HFFc6 (cell line): ENCODE results near the gene CCDC180. TPM values are rescaled to one million over a fixed set of nuclear protein-coding genes. Genes with fewer than 3 reads are reported as not detected.
"Not testable (repeated sequence)": the region's sequence is repeated elsewhere in the genome, so short reads cannot be mapped to it uniquely, and the experiment has no call there.

Experiments
- DNase-seq: peaks from one replicate; pipeline ENCODE4 v3.0.0-alpha.2; 2018
- H3K27ac Mint-ChIP-seq: 2 replicates; pipeline ENCODE4 v1.8.0; 2020; ENCODE audit warnings: mild to moderate bottlenecking, mixed read lengths
- H3K27me3 Mint-ChIP-seq: 2 replicates; pipeline ENCODE4 v1.8.0; 2021; ENCODE audit warnings: mild to moderate bottlenecking, moderate library complexity, mixed read lengths; ENCODE audit not compliant: insufficient read depth
- H3K36me3 Mint-ChIP-seq: 2 replicates; pipeline ENCODE4 v1.8.0; 2021; ENCODE audit warnings: low read depth, mixed read lengths
- H3K4me1 Mint-ChIP-seq: 2 replicates; pipeline ENCODE4 v1.8.0; 2020; ENCODE audit warnings: low read depth, mixed read lengths
- H3K4me3 Mint-ChIP-seq: 2 replicates; pipeline ENCODE4 v1.8.0; 2020; ENCODE audit warnings: mild to moderate bottlenecking, moderate library complexity, mixed read lengths
- H3K9me3 Mint-ChIP-seq: 2 replicates; pipeline ENCODE4 v1.8.0; 2020; ENCODE audit warnings: mild to moderate bottlenecking, mixed read lengths
- total RNA-seq, 6 experiments: library from RNA; stranded (reverse); fragmentation: NEBNext Ultra II Directional; extraction: Animal tissue kit (Norgen Biotek cat#: 25700); gene quantifications; 2 replicates in 1 of 6; 3 replicates in 5 of 6; pipeline ENCODE4 v1.2.3, GENCODE V29; 2021
- TF ChIP-seq, protein P1 (sequence below): fragments of 200-600 bp; sonication (generic); IDR thresholded peaks from 2 replicates; pipeline ENCODE4 v1.5.0; 2021; ENCODE audit warnings: antibody characterized with exemption, mild to moderate bottlenecking

The CCDC180 gene
- total RNA-seq, 6 experiments from 2014 or later, result 0.71 to 1.8 (median 1.2) TPM

DNA sequence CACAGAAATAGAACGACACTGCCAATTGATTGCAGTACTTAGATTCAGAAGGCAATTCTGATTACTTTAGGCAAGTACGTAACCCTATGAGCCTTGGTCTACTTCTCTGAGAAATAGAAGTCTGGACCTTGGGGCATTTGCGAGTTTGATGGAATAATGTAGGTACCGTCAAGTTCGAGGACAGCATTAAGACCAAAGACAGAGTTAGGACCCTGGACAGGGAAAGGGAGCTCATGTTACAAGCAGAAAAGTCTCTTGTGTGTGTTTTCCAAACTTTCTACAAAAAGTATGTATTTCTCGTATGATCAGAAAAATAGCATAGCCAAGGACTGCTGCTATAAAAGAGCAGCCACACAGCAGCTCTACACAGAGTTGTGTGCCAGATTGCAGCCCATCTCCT is 20.1 kb downstream of the CCDC180 start:
- Mint-ChIP-seq H3K4me1 (no peaks in the 10 kb centered on the region), H3K9me3 (peaks cover 3% of the 10 kb centered on the region; the same call in 1 of the 2 replicates), H3K27ac (no peak overlapping the region), H3K4me3 (no peak overlapping the region), H3K27me3 (no peaks in the 10 kb centered on the region; the same call in 1 of the 2 replicates), H3K36me3 (peaks cover 4% of the 10 kb centered on the region; the same call in 1 of the 2 replicates)
- no peak for DNase-seq
- TF ChIP-seq, protein P1, sequence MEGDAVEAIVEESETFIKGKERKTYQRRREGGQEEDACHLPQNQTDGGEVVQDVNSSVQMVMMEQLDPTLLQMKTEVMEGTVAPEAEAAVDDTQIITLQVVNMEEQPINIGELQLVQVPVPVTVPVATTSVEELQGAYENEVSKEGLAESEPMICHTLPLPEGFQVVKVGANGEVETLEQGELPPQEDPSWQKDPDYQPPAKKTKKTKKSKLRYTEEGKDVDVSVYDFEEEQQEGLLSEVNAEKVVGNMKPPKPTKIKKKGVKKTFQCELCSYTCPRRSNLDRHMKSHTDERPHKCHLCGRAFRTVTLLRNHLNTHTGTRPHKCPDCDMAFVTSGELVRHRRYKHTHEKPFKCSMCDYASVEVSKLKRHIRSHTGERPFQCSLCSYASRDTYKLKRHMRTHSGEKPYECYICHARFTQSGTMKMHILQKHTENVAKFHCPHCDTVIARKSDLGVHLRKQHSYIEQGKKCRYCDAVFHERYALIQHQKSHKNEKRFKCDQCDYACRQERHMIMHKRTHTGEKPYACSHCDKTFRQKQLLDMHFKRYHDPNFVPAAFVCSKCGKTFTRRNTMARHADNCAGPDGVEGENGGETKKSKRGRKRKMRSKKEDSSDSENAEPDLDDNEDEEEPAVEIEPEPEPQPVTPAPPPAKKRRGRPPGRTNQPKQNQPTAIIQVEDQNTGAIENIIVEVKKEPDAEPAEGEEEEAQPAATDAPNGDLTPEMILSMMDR, result no peak

DNA sequence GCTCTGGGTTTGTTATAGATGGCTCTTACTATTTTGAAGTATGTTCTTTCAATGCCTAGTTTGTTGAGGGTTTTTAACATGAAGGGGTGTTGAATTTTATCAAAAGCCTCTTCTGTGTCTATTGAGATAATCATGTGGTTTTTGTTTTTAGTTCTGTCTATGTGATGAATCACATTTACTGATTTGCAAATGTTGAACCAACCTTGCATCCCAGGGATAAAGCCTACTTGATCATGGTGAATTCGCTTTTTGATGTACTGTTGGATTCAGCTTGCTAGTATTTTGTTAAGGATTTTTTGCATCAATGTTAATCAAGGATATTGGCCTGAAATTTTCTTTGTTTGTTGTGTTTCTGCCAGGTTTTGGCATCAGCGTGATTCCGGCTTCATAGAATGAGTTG is 25.5 kb downstream of the CCDC180 start:
- Mint-ChIP-seq H3K9me3 (peaks cover 9% of the 10 kb centered on the region), H3K36me3 (no peaks in the 10 kb centered on the region), H3K4me1 (no peaks in the 10 kb centered on the region), H3K4me3 (no peak overlapping the region), H3K27ac (no peak overlapping the region), H3K27me3 (peaks cover 3% of the 10 kb centered on the region; the same call in 1 of the 2 replicates)
- TF ChIP-seq, protein P1, result no peak
- no peak for DNase-seq

DNA sequence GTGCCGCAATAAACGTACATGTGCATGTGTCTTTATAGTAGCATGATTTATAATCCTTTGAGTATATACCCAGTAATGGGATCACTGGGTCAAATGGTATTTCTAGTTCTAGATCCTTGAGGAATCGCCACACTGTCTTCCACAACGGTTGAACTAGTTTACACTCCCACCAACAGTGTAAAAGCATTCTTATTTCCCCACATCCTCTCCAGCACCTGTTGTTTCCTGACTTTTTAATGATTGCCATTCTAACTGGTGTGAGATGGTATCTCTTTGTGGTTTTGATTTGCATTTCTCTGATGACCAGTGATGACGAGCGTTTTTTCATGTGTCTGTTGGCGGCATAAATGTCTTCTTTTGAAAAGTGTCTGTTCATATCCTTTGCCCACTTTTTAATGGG is 28.2 kb downstream of the CCDC180 start:
- not testable (repeated sequence) for DNase-seq, H3K4me1 Mint-ChIP-seq, H3K9me3 Mint-ChIP-seq, H3K27ac Mint-ChIP-seq, H3K4me3 Mint-ChIP-seq, H3K27me3 Mint-ChIP-seq, H3K36me3 Mint-ChIP-seq

DNA sequence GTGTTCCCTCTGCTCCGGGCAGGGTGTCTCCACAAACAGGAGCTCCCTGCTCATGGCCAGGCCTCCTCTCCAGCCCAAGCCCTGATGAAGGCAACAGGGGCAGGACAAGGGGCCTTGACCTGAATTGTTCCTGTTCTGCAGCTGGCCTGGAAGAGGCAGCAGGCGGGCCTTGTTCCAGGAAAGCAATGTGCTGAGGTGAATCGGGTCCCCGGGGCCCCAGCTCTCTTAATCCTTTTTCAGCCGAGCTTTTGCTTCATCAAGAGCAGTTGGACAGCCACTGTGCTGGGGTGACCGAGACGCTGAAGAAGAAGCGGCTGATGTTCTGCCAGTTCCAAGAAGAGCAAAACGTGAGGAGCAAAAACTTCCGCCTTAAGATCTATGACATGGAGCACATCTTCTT is 41.4 kb downstream of the CCDC180 start:
- TF ChIP-seq, protein P1, result no peak
- H3K27ac Mint-ChIP-seq, result no peak overlapping the region
- DNase-seq, result no peak
- peaks cover 4% of the 10 kb centered on the region for H3K27me3 Mint-ChIP-seq
- H3K9me3 Mint-ChIP-seq, result no peaks in the 10 kb centered on the region; the same call in 1 of the 2 replicates
- H3K36me3 Mint-ChIP-seq, result no peaks in the 10 kb centered on the region
- H3K4me3 Mint-ChIP-seq, result no peak overlapping the region
- H3K4me1 Mint-ChIP-seq, result no peaks in the 10 kb centered on the region; the same call in 1 of the 2 replicates

DNA sequence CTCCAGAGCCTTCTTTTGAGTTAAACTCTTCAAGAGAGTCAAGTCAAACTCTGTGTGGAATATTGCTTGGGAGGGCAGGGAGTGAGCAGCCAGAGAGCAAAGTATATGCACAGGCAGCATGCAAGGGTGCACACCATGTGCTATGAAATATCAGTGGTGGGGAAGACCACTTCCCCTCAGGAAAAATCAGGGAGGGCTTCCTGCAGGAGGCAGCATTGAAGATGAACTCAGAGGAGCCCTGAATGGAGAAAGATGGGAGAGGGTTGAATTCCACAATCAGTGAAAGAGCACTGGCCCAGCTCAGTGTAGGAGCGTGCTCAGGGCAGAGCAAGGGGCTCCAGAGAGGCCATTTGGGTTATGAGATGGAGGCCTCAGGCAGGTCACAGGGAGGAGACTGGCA is 41.9 kb downstream of the CCDC180 start:
- Mint-ChIP-seq H3K9me3 (no peaks in the 10 kb centered on the region; the same call in 1 of the 2 replicates), H3K27ac (no peak overlapping the region), H3K36me3 (no peaks in the 10 kb centered on the region), H3K4me3 (no peak overlapping the region), H3K27me3 (peaks cover 4% of the 10 kb centered on the region), H3K4me1 (no peaks in the 10 kb centered on the region; the same call in 1 of the 2 replicates)
- TF ChIP-seq, protein P1, result no peak
- DNase-seq, result no peak

DNA sequence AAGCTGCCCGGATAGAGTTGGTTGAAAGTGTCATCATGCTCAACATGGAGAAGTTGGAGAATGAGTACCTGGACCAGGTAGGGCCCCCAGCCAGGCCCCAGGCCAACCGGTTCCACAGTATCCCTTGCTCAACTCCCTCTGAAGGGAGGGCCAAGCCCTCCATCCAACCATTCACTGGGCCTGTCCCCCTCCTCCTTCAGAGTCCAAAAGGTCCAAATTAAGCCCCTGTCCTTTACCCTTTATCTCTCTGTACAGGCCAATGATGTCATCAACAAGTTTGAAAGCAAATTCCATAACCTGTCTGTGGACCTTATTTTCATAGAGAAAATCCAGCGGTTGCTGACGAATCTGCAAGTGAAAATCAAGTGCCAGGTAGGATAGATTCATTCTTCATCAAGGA is 47.2 kb downstream of the CCDC180 start:
- no peak for DNase-seq
- Mint-ChIP-seq H3K4me3 (no peak overlapping the region), H3K27ac (no peak overlapping the region), H3K9me3 (no peaks in the 10 kb centered on the region; the same call in 1 of the 2 replicates), H3K36me3 (no peaks in the 10 kb centered on the region), H3K4me1 (no peaks in the 10 kb centered on the region; the same call in 1 of the 2 replicates), H3K27me3 (peaks cover 9% of the 10 kb centered on the region)
- TF ChIP-seq, protein P1, result no peak
